ENCODE data around the gene CMSS1. TPM values are rescaled to one million over a fixed set of nuclear protein-coding genes. Genes with fewer than 3 reads are reported as not detected.

Gene CMSS1
- total RNA-seq, 1 experiment from 2014 or later, result 86.3 TPM

- CTCF ChIA-PET, result no interaction called here
- Histone ChIP-seq H3K9me3 (ENCODE audit: control insufficient read depth, insufficient read depth, low read depth, low read length) (no peaks in the 10 kb centered on the region), H3K27ac (ENCODE audit: low read length) (no peak overlapping the region), H3K27me3 (ENCODE audit: control insufficient read depth, insufficient read depth, low read length) (no peaks in the 10 kb centered on the region), H3K4me1 (ENCODE audit: control insufficient read depth, insufficient read depth, low read length) (no peaks in the 10 kb centered on the region), H3K4me3 (ENCODE audit: low read depth in 2 of 2, low read length in 2 of 2) (no peak overlapping the region), H3K36me3 (ENCODE audit: control insufficient read depth, insufficient read depth, low read length) (no peaks in the 10 kb centered on the region)
- in situ Hi-C loops (cut with HindIII; ENCODE audit: low pct_unique_long_range_greater_than_20kb, low sequenced_read_pairs) (no loop called here), intact Hi-C loops (cut with micrococcal nuclease; ENCODE audit: unreplicated experiment) (no loop called here)
- TF ChIP-seq CTCF (IDR thresholded peaks at IDR 0.05) (no peak), TCF7L2 (IDR thresholded peaks at IDR 0.05; ENCODE audit: low read depth, low read length) (no peak), POLR2AphosphoS5 (IDR thresholded peaks at IDR 0.05; ENCODE audit: low read depth, low read length) (no peak), REST (IDR thresholded peaks at IDR 0.05; ENCODE audit: insufficient read depth in 1 of 2, low read depth in 2 of 2, low read length in 1 of 2) (no peak), SIN3A (IDR thresholded peaks at IDR 0.05; ENCODE audit: borderline replicate concordance, insufficient read depth, low read depth, low read length) (no peak)
- no TSS peak for BruUV-seq (replicated peaks)
- POLR2A ChIA-PET, result no interaction called here
- ATAC-seq, result no peak
- DNase-seq (ENCODE audit: low read depth, low spot score), result no peak
These were observed 347.1 kb downstream of the CMSS1 start for GRCh38 chr3:100164743-100165142.

- DNase-seq (ENCODE audit: low read depth, low spot score) (no peak), ATAC-seq (no peak)
- no TSS peak for BruUV-seq (replicated peaks)
- intact Hi-C loops (cut with micrococcal nuclease; ENCODE audit: unreplicated experiment) (no loop called here), in situ Hi-C loops (cut with HindIII; ENCODE audit: low pct_unique_long_range_greater_than_20kb, low sequenced_read_pairs) (no loop called here)
- H3K36me3 ChIP-seq (ENCODE audit: control insufficient read depth, insufficient read depth, low read length), result no peaks in the 10 kb centered on the region
- TF ChIP-seq TCF7L2 (IDR thresholded peaks at IDR 0.05; ENCODE audit: low read depth, low read length) (no peak), SIN3A (IDR thresholded peaks at IDR 0.05; ENCODE audit: borderline replicate concordance, insufficient read depth, low read depth, low read length) (no peak), POLR2AphosphoS5 (IDR thresholded peaks at IDR 0.05; ENCODE audit: low read depth, low read length) (no peak), REST (IDR thresholded peaks at IDR 0.05; ENCODE audit: insufficient read depth in 1 of 2, low read depth in 2 of 2, low read length in 1 of 2) (no peak), CTCF (IDR thresholded peaks at IDR 0.05) (no peak)
- no peak overlapping the region for H3K4me3 ChIP-seq (ENCODE audit: low read depth in 2 of 2, low read length in 2 of 2)
- no peaks in the 10 kb centered on the region for H3K4me1 ChIP-seq (ENCODE audit: control insufficient read depth, insufficient read depth, low read length)
- H3K27ac ChIP-seq (ENCODE audit: low read length), result no peak overlapping the region
- H3K9me3 ChIP-seq (ENCODE audit: control insufficient read depth, insufficient read depth, low read depth, low read length), result no peaks in the 10 kb centered on the region
- POLR2A ChIA-PET, result interaction anchor here (0.7 kb wide), 1 partner anchor 17 kb away, joined by 4 read pairs; no protein-coding TSS in a partner anchor
- H3K27me3 ChIP-seq (ENCODE audit: control insufficient read depth, insufficient read depth, low read length), result no peaks in the 10 kb centered on the region
- CTCF ChIA-PET, result interaction anchor here (0.6 kb wide), 1 partner anchor 1805 kb away, joined by 3 read pairs; no protein-coding TSS in a partner anchor
These were observed 348.4 kb downstream of the CMSS1 start for GRCh38 chr3:100165926-100166550.
